GM19455 (cell line): ENCODE results near the gene R3HDML.

Experiments used
- ATAC-seq: cut with Tn5 transposase; IDR thresholded peaks from one replicate; pipeline ENCODE4 v1.9.1; 2021; ENCODE audit not compliant: unreplicated experiment

R3HDML gene

DNA sequence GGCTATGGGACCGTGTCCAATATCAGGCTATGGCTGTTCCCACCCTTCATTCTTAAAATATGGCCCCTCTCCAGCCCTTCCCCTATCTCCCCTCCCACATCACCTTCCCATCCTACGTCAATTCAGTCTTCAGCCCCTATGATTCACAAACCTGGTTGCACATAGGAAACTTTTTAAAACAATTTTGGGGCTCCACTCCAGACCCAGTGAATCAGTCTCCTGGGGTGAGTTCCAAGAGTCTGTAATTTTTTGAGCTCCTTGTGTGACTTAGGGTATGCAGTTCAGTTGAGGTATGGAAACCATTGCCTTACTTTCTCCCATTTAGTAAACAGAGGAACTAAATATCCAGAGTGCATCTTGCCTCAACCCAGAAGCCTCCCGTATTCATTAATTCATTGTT lies 24.2 kb downstream of the R3HDML start:
- ATAC-seq, result no peak

DNA sequence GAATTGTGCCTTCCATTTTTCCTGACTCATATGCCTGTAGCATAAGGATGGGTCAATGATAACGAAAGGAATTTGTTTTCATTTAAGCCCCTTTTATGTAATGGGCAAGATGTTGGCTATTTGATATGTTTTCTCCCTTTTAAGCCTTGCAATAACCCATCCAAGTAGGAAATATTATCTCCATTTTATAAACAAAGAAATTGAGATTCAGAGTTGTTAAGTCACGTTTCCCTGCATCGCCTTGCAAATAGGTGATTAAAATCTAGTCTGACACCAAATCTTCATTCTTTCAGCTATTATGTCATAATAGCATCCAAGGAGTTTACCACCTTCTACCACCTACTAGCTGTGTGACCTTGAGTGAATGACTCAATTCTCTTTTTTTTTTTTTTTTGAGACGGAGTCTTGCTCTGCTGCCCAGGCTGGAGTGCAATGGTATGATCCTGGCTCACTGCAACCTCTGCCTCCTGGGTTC lies 25.7 kb downstream of the R3HDML start:
- ATAC-seq, result no peak

DNA sequence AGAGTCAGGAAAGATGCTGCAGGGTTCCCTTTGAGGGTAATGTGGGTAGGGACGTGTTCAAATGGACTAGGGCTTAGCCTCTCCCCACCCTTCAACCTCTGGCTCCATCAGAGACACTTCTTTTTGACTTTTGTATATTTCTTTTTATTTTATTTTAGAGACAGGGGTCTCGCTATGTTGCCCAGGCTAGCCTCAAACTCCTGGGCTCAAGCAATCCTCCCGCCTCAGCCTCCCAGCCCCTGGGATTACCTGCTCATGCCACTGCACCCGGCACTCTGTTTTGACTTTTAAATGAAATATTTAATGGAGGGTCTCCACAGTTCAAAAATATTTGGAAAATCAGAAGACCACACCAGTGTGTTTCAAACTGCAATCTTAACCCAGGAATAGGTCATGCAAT lies 27.2 kb downstream of the R3HDML start:
- ATAC-seq, result no peak

DNA sequence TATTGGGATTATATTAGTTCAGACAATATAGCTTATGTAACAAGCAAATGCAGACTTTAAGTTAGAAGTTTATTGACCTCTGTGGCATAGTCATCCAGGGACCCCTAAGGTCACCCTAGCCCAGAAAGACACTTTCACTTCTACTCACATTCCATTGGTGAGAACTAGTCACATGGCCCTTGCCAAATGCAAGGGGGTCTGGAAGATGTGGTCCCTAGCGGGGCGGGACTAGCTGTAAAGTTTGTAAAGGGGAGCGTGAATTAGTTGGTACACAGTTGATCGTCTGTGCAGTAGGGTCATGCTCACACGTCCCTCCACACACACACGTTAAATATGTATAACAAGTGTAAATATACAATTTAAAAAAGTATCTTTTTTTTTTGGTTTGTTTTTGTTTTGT lies 27.9 kb downstream of the R3HDML start:
- no peak for ATAC-seq

DNA sequence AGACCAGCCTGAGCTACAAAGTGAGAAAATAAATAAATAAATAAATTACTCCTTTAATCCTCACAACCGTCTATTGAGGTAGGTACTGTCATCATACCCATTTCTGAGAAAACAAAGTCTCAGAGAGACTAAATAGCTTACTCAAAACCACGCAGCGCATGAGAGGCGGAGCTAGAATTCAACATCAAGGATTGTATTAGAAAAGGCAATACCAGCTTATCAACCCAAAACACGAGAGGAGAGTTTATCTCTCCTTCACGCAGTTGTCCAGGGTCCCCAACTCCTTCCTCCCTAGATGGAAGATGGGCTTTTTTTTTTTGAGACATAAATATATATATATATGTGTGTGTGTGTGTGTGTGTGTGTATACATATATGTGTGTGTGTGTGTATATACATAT lies 30.9 kb downstream of the R3HDML start:
- ATAC-seq, result no peak

DNA sequence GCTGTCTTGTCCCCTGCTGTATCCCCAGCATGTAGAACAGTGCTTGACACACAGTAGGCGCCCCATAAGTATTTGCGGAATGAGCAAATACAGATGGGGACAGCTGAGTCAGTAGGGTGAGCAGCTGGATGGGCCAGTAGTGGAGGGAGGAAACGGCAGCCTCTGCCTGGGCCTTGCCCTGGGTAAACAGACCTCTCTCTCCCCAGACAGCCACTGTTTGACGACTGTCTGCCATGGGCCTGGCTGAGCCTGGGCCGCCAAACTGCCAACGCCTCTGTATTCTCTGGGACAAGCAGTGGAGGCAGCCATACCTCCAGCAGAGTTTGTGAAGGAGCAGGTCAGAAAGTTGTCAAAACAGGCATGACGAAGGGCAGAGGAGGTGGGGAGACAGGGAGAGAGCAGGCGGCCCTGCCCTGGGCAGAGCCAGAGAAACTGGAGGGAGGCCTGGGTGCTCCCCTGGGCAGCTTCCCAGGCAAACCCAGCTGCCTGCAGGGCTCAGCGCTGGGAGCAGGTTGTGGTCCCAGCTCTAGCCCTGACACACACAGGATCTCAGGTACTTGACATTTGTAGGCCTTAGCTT lies 33.9 kb downstream of the R3HDML start:
- ATAC-seq, result no peak

DNA sequence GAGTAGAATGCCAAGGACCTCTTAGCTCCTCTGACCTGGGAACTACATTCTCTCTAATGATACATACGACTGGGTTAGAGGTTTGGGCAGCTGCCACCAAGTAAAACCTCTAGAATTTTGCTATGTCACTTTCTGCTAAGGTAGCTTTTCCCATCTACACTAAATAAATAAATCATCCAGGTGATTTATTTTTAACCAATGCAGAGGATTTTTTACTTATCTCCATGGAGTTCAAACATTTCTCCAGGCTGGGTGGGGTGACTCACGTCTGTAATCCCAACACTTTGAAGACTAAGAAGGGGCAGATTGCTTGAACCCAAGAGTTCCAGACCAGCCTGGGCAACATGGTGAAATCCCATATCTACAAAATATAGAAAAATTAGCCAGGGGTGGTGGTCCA lies 45.8 kb downstream of the R3HDML start:
- no peak for ATAC-seq

DNA sequence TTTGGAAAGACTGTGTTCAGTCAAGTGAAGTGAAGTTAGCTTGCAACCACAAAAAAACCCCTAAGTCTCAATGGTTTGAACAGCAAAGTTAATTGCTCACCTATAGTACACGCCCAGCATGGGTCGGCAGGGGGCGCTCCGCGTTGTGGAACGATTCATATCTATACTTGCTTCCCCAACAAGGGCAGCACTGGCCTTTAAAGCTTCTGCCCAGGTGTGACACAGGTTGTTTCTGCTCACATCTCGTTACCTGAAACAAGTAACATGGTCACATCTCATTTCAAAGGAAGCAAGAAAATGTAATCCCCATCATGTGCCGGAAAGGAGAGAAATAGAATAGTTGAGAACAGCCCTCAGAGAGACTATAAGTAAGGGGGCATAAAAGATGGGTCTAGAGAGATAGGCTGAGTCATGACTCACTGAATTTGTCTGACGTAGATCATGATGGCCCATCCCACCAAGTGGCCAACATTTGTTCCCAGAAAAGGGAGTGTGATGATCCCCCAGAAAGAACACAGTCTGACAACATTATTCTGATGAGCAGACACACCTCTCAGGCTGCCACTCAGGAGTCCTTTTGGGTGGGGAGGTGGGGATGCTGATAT lies 47.7 kb downstream of the R3HDML start:
- ATAC-seq, result no peak

DNA sequence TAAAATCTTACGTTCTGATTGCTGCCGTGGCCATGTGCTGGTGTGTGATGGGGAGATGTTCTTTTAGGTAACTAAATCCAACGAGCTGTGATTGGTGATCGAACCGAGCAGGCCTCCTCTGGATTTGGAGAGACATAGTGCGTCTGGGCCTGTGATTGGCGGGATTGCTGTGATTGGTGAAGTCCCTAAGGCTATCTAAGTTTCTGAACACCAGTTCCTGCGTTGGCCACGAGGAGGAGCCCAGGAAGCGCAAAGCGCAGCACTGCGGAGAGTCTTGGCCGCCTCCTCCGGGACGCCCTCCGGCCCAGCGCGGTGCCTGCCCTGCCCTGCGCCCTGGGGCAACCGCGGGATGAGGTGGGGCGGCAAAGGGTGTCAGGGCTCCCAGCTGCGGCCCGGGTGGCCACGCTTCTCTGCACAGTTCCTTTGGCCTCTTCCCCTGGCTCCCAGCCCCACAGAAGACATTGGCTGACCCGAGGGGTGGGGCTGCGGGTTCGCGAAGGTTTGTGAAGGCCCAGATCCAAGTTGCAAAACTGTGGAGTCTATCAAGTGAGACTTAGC lies 51.7 kb downstream of the R3HDML start:
- ATAC-seq, result no peak

DNA sequence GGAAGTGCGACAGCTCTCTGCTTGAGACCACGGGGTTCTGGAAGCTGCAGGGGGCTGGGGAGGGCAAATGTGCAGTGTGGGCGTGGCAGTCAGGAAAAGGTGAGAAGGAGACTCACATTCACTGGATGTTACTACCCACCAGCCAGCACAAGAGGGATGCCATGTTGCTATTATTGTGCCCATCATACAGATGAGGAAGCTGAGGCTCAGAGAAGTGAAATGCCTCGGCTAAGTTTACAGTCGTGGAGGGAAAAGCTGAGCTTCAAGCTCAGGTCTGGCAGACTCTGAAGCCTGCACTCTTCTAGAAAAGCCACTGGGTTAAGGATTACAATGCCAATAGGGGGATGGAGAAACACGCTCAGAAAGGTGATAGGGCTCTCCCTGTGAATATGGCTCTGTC lies 53.0 kb downstream of the R3HDML start:
- no peak for ATAC-seq

DNA sequence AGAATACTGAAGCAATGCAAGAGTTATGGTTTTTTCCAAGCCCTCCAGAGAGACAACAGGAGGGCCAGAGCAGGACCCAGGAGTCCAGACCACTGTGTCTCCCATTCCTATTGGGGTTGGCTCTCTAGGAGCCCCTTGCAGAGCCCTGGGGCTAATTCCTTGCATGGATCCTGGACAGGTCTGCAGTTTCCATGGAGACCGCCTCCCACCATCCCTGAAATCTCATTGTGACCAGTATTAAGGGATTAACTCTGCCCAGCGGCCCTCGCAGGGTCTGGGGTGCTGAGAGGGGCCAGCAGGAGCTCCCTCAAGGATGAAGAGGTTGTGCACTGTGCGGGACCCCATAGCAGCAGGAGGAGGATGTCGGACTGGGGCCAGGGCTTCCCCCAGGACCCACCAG lies 53.4 kb downstream of the R3HDML start:
- ATAC-seq, result no peak

DNA sequence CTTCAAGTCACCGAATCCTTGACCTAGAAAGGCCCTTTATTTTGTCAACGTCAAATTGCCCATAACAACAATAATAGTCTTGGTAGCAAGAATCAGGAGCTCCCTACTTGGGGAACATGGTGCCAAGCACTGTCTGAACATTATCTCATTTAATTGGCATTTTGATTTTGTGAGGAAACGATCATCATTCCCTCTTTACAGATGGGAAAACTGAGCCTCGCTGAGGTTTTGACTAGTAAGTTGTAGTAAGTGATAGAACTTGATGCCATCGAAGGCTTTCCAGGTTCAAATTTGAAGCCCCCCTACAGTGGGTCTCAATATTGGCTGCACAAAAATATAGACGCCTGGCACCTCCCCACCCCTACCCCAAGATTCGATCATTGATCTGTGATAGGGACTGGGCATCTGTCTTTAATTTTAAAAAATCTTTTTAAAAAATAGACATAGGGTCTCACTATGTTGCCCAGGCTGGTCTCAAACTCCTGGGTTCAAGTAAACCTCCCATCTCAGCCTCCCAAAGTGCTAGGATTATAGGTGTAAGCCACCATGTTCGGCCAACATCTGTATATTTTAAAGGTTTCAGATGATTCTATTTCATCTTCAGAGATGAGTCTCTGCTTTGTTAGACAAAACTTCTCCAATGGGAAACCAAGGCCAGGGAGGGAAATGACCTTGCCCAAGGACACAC lies 55.4 kb downstream of the R3HDML start:
- ATAC-seq, result no peak

DNA sequence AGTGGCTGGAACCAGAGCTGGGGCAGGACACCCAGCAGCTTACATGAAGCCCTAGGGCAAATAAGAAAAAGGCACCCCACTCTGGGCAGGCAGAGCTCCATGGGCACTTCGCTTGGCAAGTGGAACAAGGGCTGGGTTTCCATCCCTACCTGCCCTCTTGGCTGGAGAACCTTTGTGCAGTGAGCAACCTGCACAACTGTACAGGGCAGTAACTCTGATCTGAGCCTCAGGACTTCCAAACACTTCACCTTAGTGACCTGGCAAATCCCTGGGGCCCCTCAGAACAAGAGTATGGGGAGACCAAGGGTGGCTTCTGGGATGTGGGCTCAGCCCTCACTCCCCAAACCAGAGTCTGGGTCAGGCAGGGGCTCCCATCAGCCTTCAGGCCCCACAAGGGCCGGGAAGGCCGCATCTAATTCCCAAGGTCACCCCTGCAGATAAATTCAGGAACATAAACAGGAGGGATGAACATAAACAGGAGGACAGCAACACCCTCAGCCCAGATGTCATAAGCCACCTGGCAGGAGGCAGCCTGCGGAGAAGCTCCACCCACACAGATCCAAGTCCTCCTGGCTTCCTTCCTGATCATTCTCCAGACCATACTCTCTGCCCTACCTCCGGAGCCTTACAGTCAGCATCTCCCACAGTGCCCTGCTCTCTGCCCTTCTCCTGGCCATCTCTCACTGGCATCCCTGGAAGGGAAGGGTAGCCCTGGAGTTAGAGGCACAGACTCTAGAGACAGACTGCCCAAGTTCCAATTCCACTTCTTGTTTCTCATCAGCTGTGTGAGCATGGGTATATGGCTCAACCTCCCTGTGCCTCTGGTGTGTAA lies 56.1 kb downstream of the R3HDML start:
- ATAC-seq, result no peak

DNA sequence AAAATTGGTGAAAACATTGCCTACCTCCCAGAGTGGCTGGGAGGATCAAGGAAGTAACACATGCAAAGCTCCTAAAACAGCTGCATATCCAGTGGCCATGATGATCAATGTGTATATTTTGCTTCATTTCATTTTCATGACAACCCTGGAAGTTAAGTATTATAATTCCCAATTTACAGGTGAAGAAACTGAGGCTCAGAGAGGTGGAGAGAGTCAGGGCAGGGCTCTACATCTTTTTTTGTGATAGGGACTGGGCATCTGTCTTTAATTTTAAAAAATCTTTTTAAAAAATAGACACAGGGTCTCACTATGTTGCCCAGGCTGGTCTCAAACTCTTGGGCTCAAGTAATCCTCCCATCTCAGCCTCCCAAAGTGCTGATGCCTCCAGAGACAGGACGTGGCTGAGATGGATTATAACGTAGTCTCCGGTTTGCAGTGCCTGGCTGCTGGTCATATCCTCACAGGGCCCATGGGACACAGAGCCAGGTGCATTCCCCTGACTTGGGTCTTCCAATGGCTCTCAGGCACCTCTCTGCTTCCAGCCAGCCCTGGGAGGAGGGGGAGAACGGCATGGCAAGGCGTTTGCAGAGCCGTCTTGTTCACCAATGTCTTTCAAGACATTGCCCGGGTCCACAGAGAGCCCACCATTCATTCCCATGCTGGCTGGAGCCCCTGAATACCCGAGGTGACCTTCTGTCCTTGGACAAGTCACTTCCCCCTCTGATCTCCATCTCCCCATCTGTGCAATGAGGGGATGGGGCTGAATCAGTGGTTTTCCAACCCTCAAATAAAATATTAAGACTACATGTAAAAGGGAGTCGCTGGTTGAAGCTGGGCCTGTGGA lies 57.0 kb downstream of the R3HDML start:
- no peak for ATAC-seq

DNA sequence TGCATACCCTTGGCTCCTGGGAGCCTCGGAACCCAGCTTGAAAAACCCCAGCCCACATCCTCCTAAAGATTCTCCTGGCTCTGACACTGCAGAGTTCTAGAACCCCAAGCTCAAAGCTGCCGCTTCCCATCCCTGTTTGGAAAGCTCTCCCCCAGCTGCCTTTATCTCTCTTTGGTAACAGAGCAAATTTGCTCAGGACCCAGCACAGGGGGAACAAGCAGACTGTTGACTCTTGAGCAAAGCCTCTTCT lies 57.5 kb downstream of the R3HDML start:
- no peak for ATAC-seq

DNA sequence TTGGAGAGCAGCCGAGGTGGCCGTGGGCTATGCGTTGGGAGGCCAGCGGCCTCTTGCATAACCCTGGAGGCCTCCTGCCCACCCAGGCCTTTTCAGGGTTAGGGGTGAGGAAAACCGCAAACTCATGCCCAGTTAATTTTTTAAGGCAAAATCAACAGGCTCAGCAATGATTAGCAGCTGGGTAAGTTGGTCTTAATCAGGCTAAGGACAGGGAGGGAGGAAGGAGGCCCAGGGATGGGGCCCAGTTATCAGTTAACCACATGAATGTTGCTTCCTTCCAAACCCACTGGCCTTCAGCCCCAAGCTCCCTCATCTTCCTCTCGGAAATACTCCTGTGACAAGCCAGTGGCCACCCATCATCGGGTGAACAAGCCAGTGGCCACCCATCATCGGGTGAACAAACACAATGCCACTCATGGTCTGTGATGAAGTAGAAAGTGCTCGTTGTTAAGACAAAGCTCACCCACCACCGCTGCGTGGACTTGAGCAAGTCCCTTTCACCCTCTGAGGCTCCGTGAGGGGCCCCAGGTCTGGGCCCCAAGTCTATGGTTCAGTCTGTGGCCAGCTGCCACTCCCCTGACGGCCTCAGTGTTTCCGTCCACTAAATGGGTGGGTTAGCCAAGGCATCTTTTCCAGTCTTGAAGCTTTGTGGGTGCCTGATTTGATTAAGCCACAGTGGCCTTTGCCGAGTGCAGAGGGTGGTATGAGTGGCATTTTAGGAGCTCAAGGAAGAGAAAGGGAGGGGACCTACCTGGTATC lies 58.0 kb downstream of the R3HDML start:
- ATAC-seq, result no peak

DNA sequence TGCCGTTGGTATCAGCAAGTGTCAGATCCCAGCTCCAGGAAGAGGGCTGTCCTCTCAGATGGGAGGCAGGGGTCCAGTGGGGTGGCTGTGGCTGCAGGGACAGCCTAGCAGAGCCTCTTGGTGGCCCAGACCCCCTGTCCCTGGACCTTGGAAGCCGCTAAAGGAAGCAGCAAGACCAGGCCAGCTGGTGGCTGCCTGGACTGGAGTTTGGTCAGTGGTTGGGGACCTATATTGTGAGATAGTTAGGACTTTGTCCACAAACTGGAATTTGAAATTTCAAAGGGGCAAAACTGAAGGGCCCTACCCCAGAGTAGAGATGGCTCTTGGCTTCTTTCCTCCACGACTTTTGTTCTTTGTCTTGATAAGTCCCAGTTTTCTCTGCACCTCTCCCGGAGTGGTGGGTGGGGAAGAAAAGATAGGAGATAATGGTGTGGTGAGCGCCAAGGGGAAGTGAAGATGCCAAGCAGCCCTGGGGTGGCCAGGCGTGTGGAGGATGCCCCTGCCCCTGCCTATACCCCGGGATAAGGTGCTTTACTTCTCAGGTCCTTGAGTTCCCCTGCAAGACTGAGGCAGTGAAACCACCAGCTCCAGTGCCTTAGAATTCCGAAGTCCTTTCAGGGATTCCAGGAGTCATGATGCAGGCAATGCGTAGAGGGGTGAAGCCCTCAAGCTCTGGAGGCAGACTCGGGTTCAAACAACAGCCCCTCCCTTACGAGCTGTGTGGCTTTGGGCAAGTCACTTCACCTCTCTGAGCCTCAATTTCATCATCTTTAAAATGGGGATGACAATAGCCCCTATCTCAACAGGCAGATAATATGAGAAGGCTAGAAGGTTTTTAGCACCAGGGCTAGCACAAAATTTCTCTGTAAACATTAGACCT lies 58.9 kb downstream of the R3HDML start:
- ATAC-seq, result no peak

DNA sequence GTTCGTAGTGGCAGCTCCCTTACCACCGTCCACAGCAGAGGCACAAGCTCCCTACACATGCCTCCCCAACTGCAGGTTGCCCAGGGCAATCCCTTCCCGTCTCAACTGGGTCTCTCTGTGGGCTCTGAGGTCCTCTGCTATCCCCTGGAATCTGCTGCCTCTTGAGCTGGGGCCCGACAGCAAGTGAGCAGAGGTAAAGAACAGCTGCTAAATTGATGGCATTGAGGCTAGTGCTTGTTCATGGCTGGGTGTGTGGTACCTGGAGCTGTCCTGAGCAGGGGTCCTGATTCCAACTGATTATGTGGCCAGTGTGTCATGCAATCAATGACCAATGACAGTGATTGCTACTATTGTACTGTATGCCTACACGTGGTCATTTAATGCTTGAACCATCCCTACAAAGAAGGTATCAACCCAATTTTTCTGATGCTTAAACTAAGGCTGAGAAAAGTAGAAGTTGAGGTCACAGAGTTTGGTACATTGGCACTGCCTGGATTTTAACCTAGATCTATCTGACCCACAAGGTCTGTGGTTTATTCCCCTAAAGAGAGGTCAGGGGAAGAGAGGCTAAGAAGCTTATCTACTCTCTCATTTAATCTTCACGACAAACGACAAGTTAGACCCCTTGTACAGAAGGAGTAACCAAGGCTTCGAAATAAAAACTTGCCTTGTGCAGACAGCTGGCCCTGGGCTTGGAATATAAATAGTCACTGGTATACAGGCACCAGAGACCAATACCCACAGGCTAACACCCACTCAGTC lies 59.7 kb downstream of the R3HDML start:
- ATAC-seq, result no peak
